ENCODE measurements around the gene GJB2. TPM values are rescaled to one million over a fixed set of nuclear protein-coding genes. Genes with fewer than 3 reads are reported as not detected.
"Not testable (repeated sequence)": the region's sequence is repeated elsewhere in the genome, so short reads cannot be mapped to it uniquely, and the experiment has no call there.

GJB2 gene
- total RNA-seq, 1 donor from 2014 or later = 1.0 TPM

DNA sequence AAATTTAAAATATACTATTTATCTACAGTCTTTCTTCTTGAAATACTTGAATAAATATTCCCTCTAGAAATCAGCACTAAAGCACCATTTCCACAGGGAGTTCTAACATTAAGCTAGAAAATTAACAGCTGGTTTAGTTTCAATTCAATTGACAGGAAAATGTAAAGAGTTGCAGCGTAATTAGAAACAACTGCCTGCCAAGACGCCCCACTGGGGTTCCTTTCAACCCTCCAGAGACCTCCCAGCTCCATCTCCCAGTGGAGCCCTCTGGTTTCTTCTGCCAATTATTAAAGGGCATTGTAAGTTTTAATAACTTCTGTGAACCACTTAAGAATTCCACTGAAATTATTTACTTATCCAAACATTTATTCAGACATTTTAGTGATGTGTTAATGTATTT lies 36.0 kb downstream of the GJB2 start:
- H3K27me3 ChIP-seq (ENCODE audit: control insufficient read depth in 3 of 3, insufficient read depth in 3 of 3, low read length in 3 of 3) = peaks cover 51 to 55% (median 52%) of the 10 kb centered on the region in 3 donors
- peaks cover 0 to 6% (median 4%) of the 10 kb centered on the region in 3 donors for H3K4me1 ChIP-seq (ENCODE audit: control insufficient read depth in 3 of 3, insufficient read depth in 3 of 3, low read length in 3 of 3)

DNA sequence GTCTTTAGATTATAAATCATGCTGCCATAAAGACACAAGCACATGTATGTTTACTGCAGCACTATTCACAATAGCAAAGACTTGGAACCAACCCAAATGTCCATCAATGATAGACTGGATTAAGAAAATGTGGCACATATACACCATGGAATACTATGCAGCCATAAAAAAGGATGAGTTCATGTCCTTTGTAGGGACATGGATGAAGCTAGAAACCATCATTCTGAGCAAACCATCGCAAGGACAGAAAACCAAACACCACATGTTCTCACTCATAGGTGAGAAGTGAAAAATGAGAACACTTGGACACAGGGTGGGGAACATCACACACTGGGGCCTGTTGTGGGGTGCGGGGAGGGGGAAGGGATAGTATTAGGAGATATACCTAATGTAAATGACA lies 39.4 kb downstream of the GJB2 start:
- not testable (repeated sequence) for H3K36me3 ChIP-seq (ENCODE audit: control insufficient read depth in 3 of 3, insufficient read depth in 3 of 3, low read length in 3 of 3); H3K27ac ChIP-seq (ENCODE audit: low read depth, low read length); H3K9ac ChIP-seq (ENCODE audit: low read depth in 1 of 3, low read length in 3 of 3); H3K4me1 ChIP-seq (ENCODE audit: control insufficient read depth in 3 of 3, insufficient read depth in 3 of 3, low read length in 3 of 3); H3K4me3 ChIP-seq (ENCODE audit: low read length in 3 of 3); H3K9me3 ChIP-seq (ENCODE audit: control insufficient read depth in 3 of 3, low read length in 3 of 3)
- peaks cover 21 to 45% (median 34%) of the 10 kb centered on the region in 3 donors for H3K27me3 ChIP-seq (ENCODE audit: control insufficient read depth in 3 of 3, insufficient read depth in 3 of 3, low read length in 3 of 3)

More for the DNA sequence above, 36.0 kb downstream of the GJB2 start:
- no peaks in the 10 kb centered on the region for H3K36me3 ChIP-seq (ENCODE audit: control insufficient read depth in 3 of 3, insufficient read depth in 3 of 3, low read length in 3 of 3)
- H3K9me3 ChIP-seq (ENCODE audit: control insufficient read depth in 3 of 3, low read length in 3 of 3) = no peaks in the 10 kb centered on the region
- no peak overlapping the region for H3K27ac ChIP-seq (ENCODE audit: low read depth, low read length)
- no peak overlapping the region for H3K4me3 ChIP-seq (ENCODE audit: low read length in 3 of 3)
- H3K9ac ChIP-seq (ENCODE audit: low read depth in 1 of 3, low read length in 3 of 3) = no peak overlapping the region

DNA sequence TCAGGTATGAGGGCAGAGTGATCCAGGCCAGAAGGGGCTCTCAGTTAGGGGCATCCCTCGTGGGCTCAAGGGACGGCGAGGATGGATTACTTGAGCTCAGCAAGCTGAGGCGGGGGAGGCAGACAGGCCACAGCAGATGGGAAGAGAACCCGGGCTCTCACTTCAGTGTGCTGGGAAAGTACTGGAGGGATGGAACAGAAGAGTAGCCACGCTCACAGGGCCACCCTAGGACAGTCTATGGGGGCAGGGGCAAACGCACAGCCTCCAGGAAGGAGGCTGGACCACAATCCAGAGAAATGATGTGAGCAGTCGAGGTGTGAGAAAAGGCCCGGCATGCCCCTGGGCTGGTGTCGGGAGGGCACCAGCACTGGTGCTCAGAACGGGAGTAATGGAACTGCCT lies 41.1 kb downstream of the GJB2 start:
- Histone ChIP-seq H3K27me3 (ENCODE audit: control insufficient read depth in 3 of 3, insufficient read depth in 3 of 3, low read length in 3 of 3) (peaks cover 9 to 38% (median 26%) of the 10 kb centered on the region in 3 donors), H3K9ac (ENCODE audit: low read depth in 1 of 3, low read length in 3 of 3) (no peak overlapping the region), H3K27ac (ENCODE audit: low read depth, low read length) (no peak overlapping the region), H3K36me3 (ENCODE audit: control insufficient read depth in 3 of 3, insufficient read depth in 3 of 3, low read length in 3 of 3) (no peaks in the 10 kb centered on the region), H3K9me3 (ENCODE audit: control insufficient read depth in 3 of 3, low read length in 3 of 3) (no peaks in the 10 kb centered on the region), H3K4me1 (ENCODE audit: control insufficient read depth in 3 of 3, insufficient read depth in 3 of 3, low read length in 3 of 3) (no peaks in the 10 kb centered on the region), H3K4me3 (ENCODE audit: low read length in 3 of 3) (no peak overlapping the region)

DNA sequence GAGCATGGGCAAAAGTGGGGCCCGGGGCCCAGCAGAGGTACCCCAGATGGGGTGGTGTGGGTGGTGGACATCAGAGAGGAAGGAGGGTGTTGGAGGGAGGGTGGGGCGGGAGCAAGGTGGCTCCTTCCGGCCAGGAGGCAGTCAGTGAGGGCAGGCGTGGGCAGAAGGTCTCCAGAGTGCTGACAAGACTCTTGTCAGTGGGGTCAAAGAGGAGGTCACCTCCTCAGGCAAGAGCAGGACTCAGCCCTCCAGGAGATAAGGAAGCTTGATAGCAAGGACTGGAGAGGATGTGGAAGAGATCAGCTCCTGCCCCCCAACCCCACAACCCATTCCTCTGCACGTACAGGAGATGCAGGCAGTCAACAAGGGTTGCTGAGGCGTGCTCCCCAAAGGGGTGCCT lies 41.7 kb downstream of the GJB2 start:
- Histone ChIP-seq H3K27me3 (ENCODE audit: control insufficient read depth in 3 of 3, insufficient read depth in 3 of 3, low read length in 3 of 3) (peaks cover 4 to 37% (median 28%) of the 10 kb centered on the region in 3 donors), H3K9ac (ENCODE audit: low read depth in 1 of 3, low read length in 3 of 3) (no peak overlapping the region), H3K27ac (ENCODE audit: low read depth, low read length) (no peak overlapping the region), H3K4me1 (ENCODE audit: control insufficient read depth in 3 of 3, insufficient read depth in 3 of 3, low read length in 3 of 3) (no peaks in the 10 kb centered on the region), H3K4me3 (ENCODE audit: low read length in 3 of 3) (no peak overlapping the region), H3K36me3 (ENCODE audit: control insufficient read depth in 3 of 3, insufficient read depth in 3 of 3, low read length in 3 of 3) (no peaks in the 10 kb centered on the region), H3K9me3 (ENCODE audit: control insufficient read depth in 3 of 3, low read length in 3 of 3) (no peaks in the 10 kb centered on the region)

DNA sequence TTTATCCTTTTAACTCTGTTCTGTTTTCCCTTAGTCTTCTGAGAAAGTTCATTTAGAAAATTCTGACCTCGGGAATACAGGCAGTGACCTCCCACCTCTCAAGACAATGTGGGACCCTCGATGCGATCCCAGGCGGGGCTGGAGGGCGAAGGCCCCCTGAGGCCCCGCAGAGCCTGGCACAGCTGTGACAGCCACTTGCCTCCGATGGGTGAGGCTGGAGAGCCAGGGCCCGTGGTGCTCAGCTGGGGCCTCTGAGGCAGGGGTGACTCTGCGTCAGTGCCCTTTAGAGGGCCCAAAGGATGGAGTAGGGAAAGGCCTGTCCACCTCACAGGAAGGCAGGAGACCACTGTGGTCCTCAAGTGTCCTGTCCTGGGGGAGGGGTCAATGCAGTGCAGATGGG lies 42.2 kb downstream of the GJB2 start:
- no peak overlapping the region for H3K9ac ChIP-seq (ENCODE audit: low read depth in 1 of 3, low read length in 3 of 3)
- H3K27ac ChIP-seq (ENCODE audit: low read depth, low read length) = no peak overlapping the region
- H3K27me3 ChIP-seq (ENCODE audit: control insufficient read depth in 3 of 3, insufficient read depth in 3 of 3, low read length in 3 of 3) = peaks cover 4 to 37% (median 28%) of the 10 kb centered on the region in 3 donors
- H3K4me3 ChIP-seq (ENCODE audit: low read length in 3 of 3) = no peak overlapping the region
- no peaks in the 10 kb centered on the region for H3K36me3 ChIP-seq (ENCODE audit: control insufficient read depth in 3 of 3, insufficient read depth in 3 of 3, low read length in 3 of 3)
- H3K9me3 ChIP-seq (ENCODE audit: control insufficient read depth in 3 of 3, low read length in 3 of 3) = no peaks in the 10 kb centered on the region
- no peaks in the 10 kb centered on the region for H3K4me1 ChIP-seq (ENCODE audit: control insufficient read depth in 3 of 3, insufficient read depth in 3 of 3, low read length in 3 of 3)

DNA sequence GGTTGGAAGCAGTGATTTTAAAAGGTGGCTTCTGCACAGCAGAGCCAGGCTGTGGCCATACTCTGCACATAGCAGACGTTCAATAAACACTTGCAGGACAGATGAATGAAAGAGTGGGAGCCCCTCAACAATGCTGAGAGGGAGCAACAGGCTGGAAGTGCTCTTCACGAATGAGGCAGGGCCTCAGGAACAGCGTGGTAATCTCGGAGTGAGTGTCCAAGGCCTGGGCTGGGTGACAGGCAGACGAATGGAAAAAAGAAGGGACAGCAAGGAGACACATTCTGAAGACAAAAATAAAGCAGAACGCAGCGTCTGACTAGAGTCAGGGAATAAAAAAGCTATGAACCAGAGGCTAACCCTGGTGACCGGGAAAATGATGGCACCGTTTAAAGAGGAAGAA lies 43.0 kb downstream of the GJB2 start:
- Histone ChIP-seq H3K4me1 (ENCODE audit: control insufficient read depth in 3 of 3, insufficient read depth in 3 of 3, low read length in 3 of 3) (no peaks in the 10 kb centered on the region), H3K9ac (ENCODE audit: low read depth in 1 of 3, low read length in 3 of 3) (no peak overlapping the region), H3K4me3 (ENCODE audit: low read length in 3 of 3) (no peak overlapping the region), H3K36me3 (ENCODE audit: control insufficient read depth in 3 of 3, insufficient read depth in 3 of 3, low read length in 3 of 3) (no peaks in the 10 kb centered on the region), H3K27ac (ENCODE audit: low read depth, low read length) (no peak overlapping the region), H3K27me3 (ENCODE audit: control insufficient read depth in 3 of 3, insufficient read depth in 3 of 3, low read length in 3 of 3) (peaks cover 4 to 37% (median 28%) of the 10 kb centered on the region in 3 donors), H3K9me3 (ENCODE audit: control insufficient read depth in 3 of 3, low read length in 3 of 3) (no peaks in the 10 kb centered on the region)

DNA sequence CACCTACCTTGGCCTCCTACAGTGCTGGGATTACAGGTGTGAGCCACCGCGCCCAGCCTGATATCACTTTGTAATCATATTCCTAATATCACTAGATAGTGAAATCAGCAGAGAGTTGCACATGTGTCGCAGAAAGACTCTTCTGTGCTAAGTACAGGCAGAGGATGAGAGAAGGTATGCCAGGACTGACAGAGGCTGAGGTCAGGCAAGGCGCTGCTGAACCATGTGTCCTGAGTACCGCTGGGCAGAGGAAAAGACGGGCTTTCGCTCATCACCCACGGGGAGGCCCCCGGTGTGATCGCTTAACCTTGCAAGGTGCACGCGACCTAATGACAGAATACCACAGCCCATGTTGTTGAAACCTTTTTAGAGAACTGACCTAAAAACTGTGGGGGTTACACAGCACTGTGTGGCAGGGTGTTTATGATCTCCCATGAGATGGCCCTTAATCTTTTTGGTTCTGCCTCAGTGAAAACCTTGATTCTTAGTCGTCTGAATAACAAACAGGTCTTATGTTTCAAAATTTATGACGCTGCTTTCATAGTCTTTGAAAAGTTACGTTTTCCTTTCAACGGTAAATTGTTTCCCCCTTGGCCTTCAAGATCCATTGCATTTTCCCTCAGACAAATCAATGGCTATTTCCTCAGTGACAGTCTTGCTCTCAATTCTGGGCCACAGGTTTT lies 44.1 kb downstream of the GJB2 start:
- Histone ChIP-seq H3K9me3 (ENCODE audit: control insufficient read depth in 3 of 3, low read length in 3 of 3) (no peaks in the 10 kb centered on the region), H3K9ac (ENCODE audit: low read depth in 1 of 3, low read length in 3 of 3) (no peak overlapping the region), H3K27me3 (ENCODE audit: control insufficient read depth in 3 of 3, insufficient read depth in 3 of 3, low read length in 3 of 3) (peaks cover 4 to 40% (median 36%) of the 10 kb centered on the region in 3 donors), H3K27ac (ENCODE audit: low read depth, low read length) (no peak overlapping the region), H3K36me3 (ENCODE audit: control insufficient read depth in 3 of 3, insufficient read depth in 3 of 3, low read length in 3 of 3) (no peaks in the 10 kb centered on the region), H3K4me1 (ENCODE audit: control insufficient read depth in 3 of 3, insufficient read depth in 3 of 3, low read length in 3 of 3) (no peaks in the 10 kb centered on the region), H3K4me3 (ENCODE audit: low read length in 3 of 3) (no peak overlapping the region)

DNA sequence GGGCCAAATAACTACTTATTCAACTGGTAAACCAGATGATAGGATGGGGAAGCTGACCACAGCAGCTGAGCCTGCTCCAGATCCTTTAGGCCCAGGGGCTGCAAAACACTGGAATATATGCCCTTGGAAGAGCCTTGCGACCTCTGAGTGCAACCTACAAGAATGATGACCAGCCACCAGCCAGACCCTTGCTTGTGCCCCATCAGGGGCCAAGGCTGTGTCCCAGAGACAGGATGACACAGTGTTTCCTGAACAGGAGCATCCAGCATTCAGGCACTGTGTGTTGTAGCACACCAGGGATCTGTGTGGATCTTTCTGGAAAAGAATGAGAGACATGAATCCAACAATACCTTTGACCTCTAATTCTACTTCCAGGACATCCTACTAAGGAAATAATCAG lies 46.4 kb downstream of the GJB2 start:
- Histone ChIP-seq H3K36me3 (ENCODE audit: control insufficient read depth in 3 of 3, insufficient read depth in 3 of 3, low read length in 3 of 3) (no peaks in the 10 kb centered on the region), H3K4me3 (ENCODE audit: low read length in 3 of 3) (no peak overlapping the region), H3K27ac (ENCODE audit: low read depth, low read length) (no peak overlapping the region), H3K4me1 (ENCODE audit: control insufficient read depth in 3 of 3, insufficient read depth in 3 of 3, low read length in 3 of 3) (peaks cover 0 to 7% (median 5%) of the 10 kb centered on the region in 3 donors), H3K27me3 (ENCODE audit: control insufficient read depth in 3 of 3, insufficient read depth in 3 of 3, low read length in 3 of 3) (peaks cover 8 to 57% (median 48%) of the 10 kb centered on the region in 3 donors), H3K9me3 (ENCODE audit: control insufficient read depth in 3 of 3, low read length in 3 of 3) (no peaks in the 10 kb centered on the region), H3K9ac (ENCODE audit: low read depth in 1 of 3, low read length in 3 of 3) (no peak overlapping the region)

DNA sequence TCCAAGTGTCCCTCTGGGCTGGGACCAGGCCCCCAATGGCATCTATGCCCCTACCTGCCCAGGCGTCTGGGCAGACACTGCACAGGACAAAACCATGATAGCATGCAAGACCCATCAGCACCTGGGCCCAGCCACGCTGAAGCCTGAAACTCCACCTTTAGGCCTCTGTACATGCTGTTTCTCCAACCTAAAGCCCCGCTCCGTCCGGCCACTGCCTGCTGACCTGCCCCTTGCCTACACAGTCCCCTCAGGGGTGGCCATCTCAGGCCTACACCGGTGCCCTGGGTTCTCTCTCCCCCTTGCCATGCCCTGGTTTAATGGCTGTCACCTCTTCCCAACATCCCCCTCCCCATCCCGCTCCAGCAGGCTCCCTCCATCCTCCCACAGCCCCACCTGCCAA lies 47.2 kb downstream of the GJB2 start:
- H3K9ac ChIP-seq (ENCODE audit: low read depth in 1 of 3, low read length in 3 of 3) = no peak overlapping the region
- no peaks in the 10 kb centered on the region for H3K9me3 ChIP-seq (ENCODE audit: control insufficient read depth in 3 of 3, low read length in 3 of 3)
- H3K36me3 ChIP-seq (ENCODE audit: control insufficient read depth in 3 of 3, insufficient read depth in 3 of 3, low read length in 3 of 3) = no peaks in the 10 kb centered on the region
- H3K27ac ChIP-seq (ENCODE audit: low read depth, low read length) = no peak overlapping the region
- peaks cover 0 to 13% (median 12%) of the 10 kb centered on the region in 3 donors for H3K4me1 ChIP-seq (ENCODE audit: control insufficient read depth in 3 of 3, insufficient read depth in 3 of 3, low read length in 3 of 3)
- H3K27me3 ChIP-seq (ENCODE audit: control insufficient read depth in 3 of 3, insufficient read depth in 3 of 3, low read length in 3 of 3) = peaks cover 8 to 49% (median 44%) of the 10 kb centered on the region in 3 donors
- H3K4me3 ChIP-seq (ENCODE audit: low read length in 3 of 3) = no peak overlapping the region

DNA sequence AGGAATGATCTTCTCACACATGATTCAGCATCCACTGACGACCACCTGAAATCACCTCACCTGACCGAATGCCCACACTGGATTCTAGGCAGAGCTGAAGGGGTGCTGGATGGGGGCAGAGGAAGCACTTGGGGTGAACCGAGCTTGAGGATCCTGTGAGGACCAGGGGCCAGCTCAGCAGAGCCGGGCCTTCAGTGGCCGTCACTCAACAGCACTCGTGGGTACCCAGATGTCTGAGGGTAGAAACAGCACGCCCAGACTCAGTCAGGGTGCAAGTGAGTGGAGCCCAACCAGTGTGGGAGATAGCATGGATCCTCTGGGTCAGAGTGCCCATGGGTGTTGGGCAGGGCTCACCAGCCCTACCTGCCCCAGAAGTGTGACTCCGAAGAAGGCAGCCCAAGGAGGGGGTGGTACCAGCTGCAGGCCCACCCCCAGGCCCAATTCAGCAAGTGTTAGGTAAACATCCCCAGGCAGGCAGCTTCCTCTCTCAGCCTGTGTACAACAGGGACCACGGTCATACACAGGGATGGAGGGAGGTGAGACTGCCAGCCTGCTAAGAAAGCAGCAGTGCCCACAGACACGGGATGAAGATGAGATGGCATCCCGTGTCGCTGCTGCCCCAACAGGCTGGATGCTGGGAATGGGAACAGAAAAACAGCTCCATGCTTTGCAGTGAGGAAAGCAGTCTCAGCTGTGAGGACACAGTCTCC lies 48.4 kb downstream of the GJB2 start:
- Histone ChIP-seq H3K4me1 (ENCODE audit: control insufficient read depth in 3 of 3, insufficient read depth in 3 of 3, low read length in 3 of 3) (peaks cover 4 to 15% (median 14%) of the 10 kb centered on the region in 3 donors), H3K27ac (ENCODE audit: low read depth, low read length) (no peak overlapping the region), H3K27me3 (ENCODE audit: control insufficient read depth in 3 of 3, insufficient read depth in 3 of 3, low read length in 3 of 3) (peaks cover 8 to 50% (median 47%) of the 10 kb centered on the region in 3 donors), H3K9ac (ENCODE audit: low read depth in 1 of 3, low read length in 3 of 3) (no peak overlapping the region), H3K4me3 (ENCODE audit: low read length in 3 of 3) (no peak overlapping the region), H3K9me3 (ENCODE audit: control insufficient read depth in 3 of 3, low read length in 3 of 3) (no peaks in the 10 kb centered on the region), H3K36me3 (ENCODE audit: control insufficient read depth in 3 of 3, insufficient read depth in 3 of 3, low read length in 3 of 3) (no peaks in the 10 kb centered on the region)

All from skeletal muscle tissue (tissue), 4 donors.